ENCODE data around the gene NIBAN1.
"Not testable (repeated sequence)": the region's sequence is repeated elsewhere in the genome, so short reads cannot be mapped to it uniquely, and the experiment has no call there.

- TF ChIP-seq CTCF (IDR thresholded peaks at IDR 0.05); POLR2A (IDR thresholded peaks at IDR 0.05); POLR2AphosphoS5 (IDR thresholded peaks at IDR 0.05; ENCODE audit: insufficient read depth in 1 of 2, low read depth in 1 of 2): not testable (repeated sequence)
Observed at GRCh38 chr1:185001312-185001880, 27.1 kb upstream of the NIBAN1 start.

Measured in vagina (tissue), 2 donors.